ENCODE data around the gene GRAP2. TPM values are rescaled to one million over a fixed set of nuclear protein-coding genes. Genes with fewer than 3 reads are reported as not detected.

GRAP2 gene
- total and polyA plus RNA-seq, 2 of the 13 experiments (the other 11 are each of a cell fraction or from before 2014, with no cell fraction given) = 0.15 TPM; not detected in 1

GRCh38 chr22:39917197-39917643 lies 16.3 kb downstream of the GRAP2 start:
- Histone ChIP-seq H3K4me2 (ENCODE audit: low read depth, low read length) (no peak overlapping the region), H3K36me3 (replicated peaks in 1 of 2; ENCODE audit: control insufficient read depth in 1 of 2, insufficient read depth in 2 of 2, low read length in 2 of 2) (no peaks in the 10 kb centered on the region), H3K9me3 (ENCODE audit: low read length) (no peaks in the 10 kb centered on the region), H4K20me1 (ENCODE audit: insufficient read depth, low read length) (no peaks in the 10 kb centered on the region), H3K4me3 (replicated peaks in 1 of 3; ENCODE audit: insufficient read depth in 1 of 3, low read depth in 2 of 3, low read length in 3 of 3) (no peak overlapping the region), H2AFZ (ENCODE audit: low read length) (no peak overlapping the region), H3K27me3 (ENCODE audit: control insufficient read depth in 1 of 2, insufficient read depth in 2 of 2, low read length in 2 of 2) (peaks cover 0 to 13% of the 10 kb centered on the region in 2 experiments; a peak in 1 of 5 replicates), H3K9ac (ENCODE audit: insufficient read depth, low read depth, low read length) (no peak overlapping the region), H3K4me1 (ENCODE audit: insufficient read depth, low read length) (no peaks in the 10 kb centered on the region), H3K27ac (ENCODE audit: extremely low read length, insufficient read depth, low read length) (no peak overlapping the region), H3K79me2 (ENCODE audit: insufficient read depth, low read length) (no peaks in the 10 kb centered on the region)
- BruUV-seq (replicated peaks) = no TSS peak
- no peak for DNase-seq (ENCODE audit: low spot score)
- intact Hi-C loops (cut with micrococcal nuclease; ENCODE audit: unreplicated experiment) = no loop called here
- CTCF ChIA-PET (ENCODE audit: low intra/inter-chr PET ratio, low total read pairs) = no interaction called here
- POLR2A ChIA-PET = no interaction called here
- no peak for ATAC-seq
- FAIRE-seq = no peak
- no peak for TF ChIP-seq STAT5B (CRISPR knock-in tag; IDR thresholded peaks at IDR 0.05)
- TF ChIP-seq SIX4 (CRISPR knock-in tag; IDR thresholded peaks at IDR 0.05) = no peak
- TF ChIP-seq ZNF503 (CRISPR knock-in tag; IDR thresholded peaks at IDR 0.05) = no peak
- TF ChIP-seq NBN (conservative IDR thresholded peaks at IDR 0.05) = no peak
- no peak for TF ChIP-seq ZNF777 (CRISPR knock-in tag; IDR thresholded peaks at IDR 0.05)
- no peak for TF ChIP-seq SNAPC2 (CRISPR knock-in tag; IDR thresholded peaks at IDR 0.05)
- in situ Hi-C loops (cut with HindIII; ENCODE audit: extremely low pct_ligation_motif_present, low pct_unique_long_range_greater_than_20kb) = no loop called here
- 9% methylated on average over 5 of the region's 5 CpGs for WGBS (ENCODE audit: low lambda C conversion rate)

- Histone ChIP-seq H3K27me3 (ENCODE audit: control insufficient read depth in 1 of 2, insufficient read depth in 2 of 2, low read length in 2 of 2) (peaks cover 0 to 13% of the 10 kb centered on the region in 2 experiments; a peak in 1 of 5 replicates), H2AFZ (ENCODE audit: low read length) (no peak overlapping the region), H3K9ac (ENCODE audit: insufficient read depth, low read depth, low read length) (no peak overlapping the region), H3K4me1 (ENCODE audit: insufficient read depth, low read length) (no peaks in the 10 kb centered on the region), H3K9me3 (ENCODE audit: low read length) (no peaks in the 10 kb centered on the region), H3K4me2 (ENCODE audit: low read depth, low read length) (no peak overlapping the region), H3K27ac (ENCODE audit: extremely low read length, insufficient read depth, low read length) (no peak overlapping the region), H3K79me2 (ENCODE audit: insufficient read depth, low read length) (no peaks in the 10 kb centered on the region), H3K4me3 (replicated peaks in 1 of 3; ENCODE audit: insufficient read depth in 1 of 3, low read depth in 2 of 3, low read length in 3 of 3) (no peak overlapping the region), H3K36me3 (replicated peaks in 1 of 2; ENCODE audit: control insufficient read depth in 1 of 2, insufficient read depth in 2 of 2, low read length in 2 of 2) (no peaks in the 10 kb centered on the region), H4K20me1 (ENCODE audit: insufficient read depth, low read length) (no peaks in the 10 kb centered on the region)
- ATAC-seq = no peak
- in situ Hi-C loops (cut with HindIII; ENCODE audit: extremely low pct_ligation_motif_present, low pct_unique_long_range_greater_than_20kb) = no loop called here
- WGBS (ENCODE audit: low lambda C conversion rate) = 4% methylated on average over 12 of the region's 12 CpGs
- POLR2A ChIA-PET = no interaction called here
- intact Hi-C loops (cut with micrococcal nuclease; ENCODE audit: unreplicated experiment) = no loop called here
- no peak for FAIRE-seq
- DNase-seq (ENCODE audit: low spot score) = no peak
- CTCF ChIA-PET (ENCODE audit: low intra/inter-chr PET ratio, low total read pairs) = no interaction called here
- no TSS peak for BruUV-seq (replicated peaks)
- TF ChIP-seq ZNF800 (CRISPR knock-in tag; IDR thresholded peaks at IDR 0.05) (no peak), ZNF546 (CRISPR knock-in tag; conservative IDR thresholded peaks at IDR 0.05) (no peak), ZNF557 (CRISPR knock-in tag; IDR thresholded peaks at IDR 0.05) (no peak)
Measured at GRCh38 chr22:39917776-39918495, 17.1 kb downstream of the GRAP2 start.

Measured in HepG2 (cell line).